Panc1 (cell line): Measurements from ENCODE around the gene DELE1. TPM values are rescaled to one million over a fixed set of nuclear protein-coding genes. Genes with fewer than 3 reads are reported as not detected.

Experiments
- ATAC-seq: fragments of 200-7000 bp; cut with Tn5 transposase; 2 replicates; pipeline ENCODE4 v1.9.1; 2020; ENCODE audit warnings: mild to moderate bottlenecking, moderate library complexity
- BruUV-seq: library from RNA; stranded (reverse); fragments of 400-500 nt; replicated peaks from 2 replicates; lab custom pipeline; 2021; lab: Mats Ljungman, UMichigan
- CTCF ChIA-PET: fragments of 300-600 bp; sonication (Branson Sonifier 250); formaldehyde crosslinking; loops from one replicate; lab custom pipeline; 2022; ENCODE audit warnings: antibody characterized with exemption; lab: Charles Lee
- POLR2A ChIA-PET: fragments of 300-600 bp; sonication (Branson Sonifier 250); formaldehyde crosslinking; loops from one replicate; lab custom pipeline; 2022; ENCODE audit warnings: antibody characterized with exemption; lab: Charles Lee
- DNase-seq: peaks from one replicate; pipeline ENCODE4 v3.0.0-alpha.2; 2010; ENCODE audit warnings: low read depth, low spot score
- H3K27ac ChIP-seq: 2 replicates; pipeline ENCODE4 v1.5.1; 2011; ENCODE audit warnings: mild to moderate bottlenecking, low read length, inconsistent platforms
- H3K27me3 ChIP-seq: fragments of 200-500 bp; sonication (Bioruptor generic); 2 replicates; pipeline ENCODE4 v1.6.0; 2014; ENCODE audit warnings: low read length, inconsistent platforms; ENCODE audit not compliant: control insufficient read depth, insufficient read depth
- H3K36me3 ChIP-seq: fragments of 200-500 bp; sonication (Bioruptor generic); 2 replicates; pipeline ENCODE4 v1.5.1; 2014; ENCODE audit warnings: inconsistent platforms, mild to moderate bottlenecking, low read length, moderate library complexity; ENCODE audit not compliant: control insufficient read depth, insufficient read depth
- H3K4me1 ChIP-seq: 2 replicates; pipeline ENCODE4 v1.5.1; 2011; ENCODE audit warnings: inconsistent platforms, mild to moderate bottlenecking, low read length, moderate library complexity; ENCODE audit not compliant: control insufficient read depth, insufficient read depth
- H3K4me3 ChIP-seq, 2 experiments: 2 replicates each; pipeline ENCODE4 v1.5.1; 2011 to 2012; ENCODE audit warnings: low read depth in 2 of 2, low read length in 2 of 2, mild to moderate bottlenecking in 2 of 2, inconsistent platforms in 1 of 2, moderate library complexity in 1 of 2
- H3K9me3 ChIP-seq: fragments of 200-500 bp; sonication (Bioruptor generic); 2 replicates; pipeline ENCODE4 v1.5.1; 2014; ENCODE audit warnings: low read depth, mild to moderate bottlenecking, inconsistent platforms, low read length, moderate library complexity; ENCODE audit not compliant: control insufficient read depth, insufficient read depth
- POLR2AphosphoS5 ChIP-seq: IDR thresholded peaks from 2 replicates; pipeline ENCODE4 v1.6.1; 2012; ENCODE audit warnings: mild to moderate bottlenecking, low read depth, low read length, moderate library complexity
- SIN3A ChIP-seq: IDR thresholded peaks from 2 replicates; pipeline ENCODE4 v1.6.1; 2012; ENCODE audit warnings: low read depth, mild to moderate bottlenecking, low read length, moderate library complexity, borderline replicate concordance; ENCODE audit not compliant: insufficient read depth
- TCF7L2 ChIP-seq: IDR thresholded peaks from 2 replicates; pipeline ENCODE4 v1.6.1; 2011; ENCODE audit warnings: mild to moderate bottlenecking, low read depth, low read length, inconsistent platforms
- in situ Hi-C: cut with HindIII; loops from 2 replicates; pipeline ENCODE4 v1.10.0; 2016; ENCODE audit warnings: low sequenced_read_pairs, low pct_unique_long_range_greater_than_20kb
- intact Hi-C: fragments of 100-400 bp; cut with micrococcal nuclease; formaldehyde crosslinking; loops from one replicate; pipeline ENCODE4 v1.10.0; 2022; ENCODE audit not compliant: unreplicated experiment
- total RNA-seq: library from RNA; stranded (reverse); gene quantifications from one replicate; pipeline ENCODE4 v1.2.1, GENCODE V29; 2021; ENCODE audit not compliant: unreplicated experiment
- TF ChIP-seq, protein P1 (sequence below): fragments of 450-650 bp; IDR thresholded peaks from 2 replicates; pipeline ENCODE4 v1.5.1; 2017; ENCODE audit warnings: mild to moderate bottlenecking
- TF ChIP-seq, protein P2 (sequence below), 2 experiments: IDR thresholded peaks; 2 replicates each; pipeline ENCODE4 v1.6.1; 2011 to 2012; ENCODE audit warnings: low read depth in 2 of 2, control low read depth in 1 of 2, low read length in 1 of 2, mild to moderate bottlenecking in 1 of 2, moderate library complexity in 1 of 2; ENCODE audit not compliant: insufficient read depth in 1 of 2

Gene DELE1
- total RNA-seq, 1 experiment from 2014 or later, result 78.4 TPM

DNA sequence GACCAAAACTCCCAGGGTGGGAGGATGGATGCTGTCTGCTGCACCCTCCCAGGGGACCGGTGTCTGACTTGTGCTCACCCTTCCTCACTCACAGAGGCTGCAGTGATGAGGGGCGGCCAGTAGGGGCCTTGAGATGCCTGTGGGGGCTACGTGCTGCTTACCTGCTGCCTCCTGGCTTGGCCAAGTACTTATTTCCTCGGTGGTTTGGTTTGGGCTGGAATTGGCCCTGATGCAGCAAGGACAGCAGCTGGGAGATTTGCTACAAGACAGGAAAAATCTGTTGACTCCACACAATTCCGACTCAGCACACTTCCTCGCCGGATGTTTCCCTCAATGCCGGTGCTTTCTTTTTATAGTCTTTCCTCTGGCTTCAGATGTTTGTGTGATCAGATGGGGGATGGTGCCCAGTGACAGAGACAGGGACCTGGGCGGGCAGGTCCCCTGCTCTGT is 27.7 kb downstream of the DELE1 start:
- no peak for DNase-seq
- ChIA-PET POLR2A (no interaction called here), CTCF (no interaction called here)
- intact Hi-C loops (no loop called here), in situ Hi-C loops (no loop called here)
- H3K4me3 ChIP-seq, result no peak overlapping the region
- H3K4me1 ChIP-seq, result no peaks in the 10 kb centered on the region
- ATAC-seq, result peak; percentile 60; the same call in 1 of the 2 replicates
- no peak overlapping the region for H3K27ac ChIP-seq
- H3K9me3 ChIP-seq, result no peaks in the 10 kb centered on the region
- TF ChIP-seq, protein P1, sequence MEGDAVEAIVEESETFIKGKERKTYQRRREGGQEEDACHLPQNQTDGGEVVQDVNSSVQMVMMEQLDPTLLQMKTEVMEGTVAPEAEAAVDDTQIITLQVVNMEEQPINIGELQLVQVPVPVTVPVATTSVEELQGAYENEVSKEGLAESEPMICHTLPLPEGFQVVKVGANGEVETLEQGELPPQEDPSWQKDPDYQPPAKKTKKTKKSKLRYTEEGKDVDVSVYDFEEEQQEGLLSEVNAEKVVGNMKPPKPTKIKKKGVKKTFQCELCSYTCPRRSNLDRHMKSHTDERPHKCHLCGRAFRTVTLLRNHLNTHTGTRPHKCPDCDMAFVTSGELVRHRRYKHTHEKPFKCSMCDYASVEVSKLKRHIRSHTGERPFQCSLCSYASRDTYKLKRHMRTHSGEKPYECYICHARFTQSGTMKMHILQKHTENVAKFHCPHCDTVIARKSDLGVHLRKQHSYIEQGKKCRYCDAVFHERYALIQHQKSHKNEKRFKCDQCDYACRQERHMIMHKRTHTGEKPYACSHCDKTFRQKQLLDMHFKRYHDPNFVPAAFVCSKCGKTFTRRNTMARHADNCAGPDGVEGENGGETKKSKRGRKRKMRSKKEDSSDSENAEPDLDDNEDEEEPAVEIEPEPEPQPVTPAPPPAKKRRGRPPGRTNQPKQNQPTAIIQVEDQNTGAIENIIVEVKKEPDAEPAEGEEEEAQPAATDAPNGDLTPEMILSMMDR, result peak; percentile 56
- TF ChIP-seq SIN3A, result no peak
- BruUV-seq, result no TSS peak
- no peaks in the 10 kb centered on the region; the same call in none of the 2 replicates for H3K27me3 ChIP-seq
- H3K36me3 ChIP-seq, result no peaks in the 10 kb centered on the region

DNA sequence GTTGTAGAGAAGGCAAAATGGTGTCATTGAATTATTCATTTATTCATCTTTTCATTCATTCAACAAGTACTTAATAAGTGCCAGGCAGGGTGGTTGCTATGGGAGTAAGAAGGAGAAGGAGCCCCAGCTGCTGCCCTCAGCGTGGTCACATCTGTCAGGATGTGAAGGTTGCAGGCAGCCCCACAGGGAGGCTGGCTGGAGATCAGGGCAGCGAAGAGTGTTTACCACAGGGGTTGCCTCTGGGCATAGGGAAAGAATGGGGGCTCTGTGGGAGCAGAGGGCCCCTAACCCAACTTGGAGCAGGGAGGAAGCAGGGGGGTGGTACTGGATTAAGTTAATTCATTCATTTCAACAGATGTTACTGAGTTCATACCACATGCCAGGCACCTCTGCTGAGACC is 28.3 kb downstream of the DELE1 start:
- no peak for ATAC-seq
- POLR2A ChIA-PET, result no interaction called here

More for the DNA sequence above, 28.3 kb downstream of the DELE1 start:
- H3K4me3 ChIP-seq, result no peak overlapping the region
- no TSS peak for BruUV-seq
- in situ Hi-C loops, result no loop called here
- intact Hi-C loops, result no loop called here
- TF ChIP-seq SIN3A (no peak), TCF7L2 (no peak), POLR2AphosphoS5 (no peak)
- TF ChIP-seq, protein P2, sequence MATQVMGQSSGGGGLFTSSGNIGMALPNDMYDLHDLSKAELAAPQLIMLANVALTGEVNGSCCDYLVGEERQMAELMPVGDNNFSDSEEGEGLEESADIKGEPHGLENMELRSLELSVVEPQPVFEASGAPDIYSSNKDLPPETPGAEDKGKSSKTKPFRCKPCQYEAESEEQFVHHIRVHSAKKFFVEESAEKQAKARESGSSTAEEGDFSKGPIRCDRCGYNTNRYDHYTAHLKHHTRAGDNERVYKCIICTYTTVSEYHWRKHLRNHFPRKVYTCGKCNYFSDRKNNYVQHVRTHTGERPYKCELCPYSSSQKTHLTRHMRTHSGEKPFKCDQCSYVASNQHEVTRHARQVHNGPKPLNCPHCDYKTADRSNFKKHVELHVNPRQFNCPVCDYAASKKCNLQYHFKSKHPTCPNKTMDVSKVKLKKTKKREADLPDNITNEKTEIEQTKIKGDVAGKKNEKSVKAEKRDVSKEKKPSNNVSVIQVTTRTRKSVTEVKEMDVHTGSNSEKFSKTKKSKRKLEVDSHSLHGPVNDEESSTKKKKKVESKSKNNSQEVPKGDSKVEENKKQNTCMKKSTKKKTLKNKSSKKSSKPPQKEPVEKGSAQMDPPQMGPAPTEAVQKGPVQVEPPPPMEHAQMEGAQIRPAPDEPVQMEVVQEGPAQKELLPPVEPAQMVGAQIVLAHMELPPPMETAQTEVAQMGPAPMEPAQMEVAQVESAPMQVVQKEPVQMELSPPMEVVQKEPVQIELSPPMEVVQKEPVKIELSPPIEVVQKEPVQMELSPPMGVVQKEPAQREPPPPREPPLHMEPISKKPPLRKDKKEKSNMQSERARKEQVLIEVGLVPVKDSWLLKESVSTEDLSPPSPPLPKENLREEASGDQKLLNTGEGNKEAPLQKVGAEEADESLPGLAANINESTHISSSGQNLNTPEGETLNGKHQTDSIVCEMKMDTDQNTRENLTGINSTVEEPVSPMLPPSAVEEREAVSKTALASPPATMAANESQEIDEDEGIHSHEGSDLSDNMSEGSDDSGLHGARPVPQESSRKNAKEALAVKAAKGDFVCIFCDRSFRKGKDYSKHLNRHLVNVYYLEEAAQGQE (IDR thresholded peaks at IDR 0.05; ENCODE audit: insufficient read depth in 1 of 2, low read depth in 2 of 2, low read length in 1 of 2), result no peak
- TF ChIP-seq, protein P1, result no peak
- H3K36me3 ChIP-seq, result no peaks in the 10 kb centered on the region
- CTCF ChIA-PET, result no interaction called here
- no peaks in the 10 kb centered on the region for H3K9me3 ChIP-seq
- no peak for DNase-seq
- no peak overlapping the region for H3K27ac ChIP-seq
- H3K27me3 ChIP-seq, result no peaks in the 10 kb centered on the region; the same call in none of the 2 replicates
- H3K4me1 ChIP-seq, result no peaks in the 10 kb centered on the region
